Measurements from ENCODE around the gene CHRNA7.

- TF ChIP-seq POLR2AphosphoS5 (IDR thresholded peaks at IDR 0.05; ENCODE audit: borderline replicate concordance, low read depth, low read length) (no peak), EZH2 (IDR thresholded peaks at IDR 0.05) (no peak), FOXP2 (optimal IDR thresholded peaks at IDR 0.05; ENCODE audit: control extremely low read depth, extremely low read length, insufficient read depth) (no peak)
Observed at GRCh38 chr15:31993062-31993461, 37.3 kb upstream of the CHRNA7 start.

All from SK-N-MC (cell line).